ENCODE measurements around the gene PRL. TPM values are rescaled to one million over a fixed set of nuclear protein-coding genes. Genes with fewer than 3 reads are reported as not detected.

Gene PRL
- not detected for total RNA-seq
- polyA plus RNA-seq: not detected
- long read RNA-seq, donor 1: 0 reads
- long read RNA-seq, donor 2: 0 reads
- long read RNA-seq, donor 3: 0 reads

- Histone ChIP-seq H3K4me3 (no peak within 1 kb of the TSS), H3K9me3 (peaks cover 0 to 3% (median 0%) of the 10 kb centered on the region in 11 donors), H3K4me1 (no peaks in the 10 kb centered on the region), H3K36me3 (no peaks in the 10 kb centered on the region), H3K27me3 (no peaks in the 10 kb centered on the region), H3K27ac (no peak within 1 kb of the TSS)
- intact Hi-C loops (cut with DNase I): no loop called here
- TF ChIP-seq CTCF (IDR thresholded peaks at IDR 0.05): no peak
- DNase-seq (no peak), ATAC-seq (no peak)
- 86 to 94% methylated on average over 6 of the region's 6 CpGs for WGBS, 2 donors
Observed at GRCh38 chr6:22296936-22297335, at the start of gene PRL. Gene PRL (minus strand): TSS chr6:22297036. CDS start chr6:22296982, 54 bp downstream.

- 96% methylated on average over 2 of the region's 2 CpGs for WGBS, 2 donors
- ATAC-seq: no peak
- no peak for TF ChIP-seq CTCF (IDR thresholded peaks at IDR 0.05)
- intact Hi-C loops (cut with DNase I): loop anchor here in 1 of 10 donors (10.0 kb wide), 1 partner anchor 1081 kb away; no protein-coding TSS in a partner anchor
- no peaks in the 10 kb centered on the region for H3K27me3 ChIP-seq
- H3K9me3 ChIP-seq: peaks cover 0 to 4% (median 0%) of the 10 kb centered on the region in 11 donors
- H3K36me3 ChIP-seq: no peaks in the 10 kb centered on the region
- H3K27ac ChIP-seq: no peak overlapping the region
- no peak overlapping the region for H3K4me3 ChIP-seq
- H3K4me1 ChIP-seq: no peaks in the 10 kb centered on the region
- no peak for DNase-seq
Observed at GRCh38 chr6:22343864-22344263, 47.0 kb upstream of the PRL start.

GRCh38 chr6:22334778-22335177 is 37.9 kb upstream of the PRL start:
- Histone ChIP-seq H3K36me3 (no peaks in the 10 kb centered on the region), H3K4me1 (no peaks in the 10 kb centered on the region), H3K27me3 (no peaks in the 10 kb centered on the region), H3K27ac (no peak overlapping the region), H3K9me3 (no peaks in the 10 kb centered on the region), H3K4me3 (no peak overlapping the region)
- 58 to 79% methylated on average over 2 of the region's 2 CpGs for WGBS, 2 donors
- DNase-seq (no peak), ATAC-seq (no peak)
- intact Hi-C loops (cut with DNase I): no loop called here
- TF ChIP-seq CTCF (IDR thresholded peaks at IDR 0.05): no peak

GRCh38 chr6:22333802-22334201 is 37.0 kb upstream of the PRL start:
- Histone ChIP-seq H3K9me3 (no peaks in the 10 kb centered on the region), H3K4me3 (no peak overlapping the region), H3K4me1 (no peaks in the 10 kb centered on the region), H3K36me3 (no peaks in the 10 kb centered on the region), H3K27me3 (no peaks in the 10 kb centered on the region), H3K27ac (no peak overlapping the region)
- DNase-seq: no peak
- intact Hi-C loops (cut with DNase I): no loop called here
- ATAC-seq: no peak
- no peak for TF ChIP-seq CTCF (IDR thresholded peaks at IDR 0.05)

Data from heart right ventricle (tissue), 16 donors.